ENCODE results near the gene ADAMTS16.

ADAMTS16 gene

GRCh38 chr5:5159282-5160103, 19.4 kb downstream of the ADAMTS16 start:
- DNase-seq = no peak
- Mint-ChIP-seq H3K27ac (no peak overlapping the region), H3K9me3 (peaks cover 11 to 14% of the 10 kb centered on the region in 2 donors), H3K4me3 (no peak overlapping the region), H3K27me3 (peaks cover 16% of the 10 kb centered on the region), H3K4me1 (peaks cover 10% of the 10 kb centered on the region)
- ATAC-seq = no peak

- ATAC-seq = no peak
- Mint-ChIP-seq H3K4me1 (no peaks in the 10 kb centered on the region), H3K9me3 (no peaks in the 10 kb centered on the region), H3K27me3 (peaks cover 8% of the 10 kb centered on the region), H3K4me3 (no peak overlapping the region), H3K27ac (no peak overlapping the region)
- no peak for DNase-seq
These were observed 24.0 kb downstream of the ADAMTS16 start for GRCh38 chr5:5164163-5164562.

GRCh38 chr5:5165541-5166002, 25.4 kb downstream of the ADAMTS16 start:
- Mint-ChIP-seq H3K27me3 (peaks cover 8% of the 10 kb centered on the region), H3K4me3 (no peak overlapping the region), H3K9me3 (no peaks in the 10 kb centered on the region), H3K4me1 (no peaks in the 10 kb centered on the region), H3K27ac (no peak overlapping the region)
- ATAC-seq (no peak), DNase-seq (no peak)

GRCh38 chr5:5169466-5169865, 29.3 kb downstream of the ADAMTS16 start:
- no peak overlapping the region for H3K27ac Mint-ChIP-seq
- H3K4me3 Mint-ChIP-seq = no peak overlapping the region
- ATAC-seq (no peak), DNase-seq (no peak)
- H3K9me3 Mint-ChIP-seq = peaks cover 0 to 1% of the 10 kb centered on the region in 2 donors
- H3K4me1 Mint-ChIP-seq = no peaks in the 10 kb centered on the region
- H3K27me3 Mint-ChIP-seq = peaks cover 1% of the 10 kb centered on the region

- no peak overlapping the region for H3K4me3 Mint-ChIP-seq
These were observed 38.0 kb downstream of the ADAMTS16 start for GRCh38 chr5:5178136-5178535.

GRCh38 chr5:5178580-5178979, 38.5 kb downstream of the ADAMTS16 start:
- Mint-ChIP-seq H3K27ac (peak overlapping the region in 1 of 2 donors; percentile 80), H3K4me1 (peaks cover 10% of the 10 kb centered on the region), H3K9me3 (peaks cover 0 to 7% of the 10 kb centered on the region in 2 donors), H3K27me3 (peaks cover 56% of the 10 kb centered on the region), H3K4me3 (no peak overlapping the region)
- ATAC-seq = no peak
- DNase-seq = no peak

More at GRCh38 chr5:5178136-5178535, 38.0 kb downstream of the ADAMTS16 start:
- no peak for ATAC-seq
- Mint-ChIP-seq H3K4me1 (peaks cover 6% of the 10 kb centered on the region), H3K9me3 (peaks cover 0 to 7% of the 10 kb centered on the region in 2 donors), H3K27ac (no peak overlapping the region), H3K27me3 (peaks cover 52% of the 10 kb centered on the region)
- DNase-seq = no peak

- Mint-ChIP-seq H3K27ac (no peak overlapping the region), H3K27me3 (peaks cover 60% of the 10 kb centered on the region), H3K9me3 (peaks cover 0 to 7% of the 10 kb centered on the region in 2 donors), H3K4me1 (peaks cover 12% of the 10 kb centered on the region), H3K4me3 (no peak overlapping the region)
- DNase-seq (no peak), ATAC-seq (no peak)
These were observed 38.9 kb downstream of the ADAMTS16 start for GRCh38 chr5:5179079-5179478.

- no peak overlapping the region for H3K4me3 Mint-ChIP-seq
- peaks cover 58% of the 10 kb centered on the region for H3K27me3 Mint-ChIP-seq
- ATAC-seq = no peak
These were observed 39.5 kb downstream of the ADAMTS16 start for GRCh38 chr5:5179597-5179996.

GRCh38 chr5:5181650-5182324, 41.7 kb downstream of the ADAMTS16 start:
- ATAC-seq = no peak
- no peaks in the 10 kb centered on the region for H3K9me3 Mint-ChIP-seq
- no peak for DNase-seq

More at GRCh38 chr5:5179597-5179996, 39.5 kb downstream of the ADAMTS16 start:
- no peak overlapping the region for H3K27ac Mint-ChIP-seq
- peaks cover 12% of the 10 kb centered on the region for H3K4me1 Mint-ChIP-seq
- H3K9me3 Mint-ChIP-seq = peaks cover 0 to 4% of the 10 kb centered on the region in 2 donors
- DNase-seq = no peak

GRCh38 chr5:5182508-5183188, 42.5 kb downstream of the ADAMTS16 start:
- peaks cover 46% of the 10 kb centered on the region for H3K27me3 Mint-ChIP-seq
- H3K4me1 Mint-ChIP-seq = peaks cover 12% of the 10 kb centered on the region
- peak overlapping the region in 1 of 2 donors; percentile 66 for H3K27ac Mint-ChIP-seq
- DNase-seq = no peak
- peak; percentile 62 for ATAC-seq
- H3K4me3 Mint-ChIP-seq = no peak overlapping the region
- H3K9me3 Mint-ChIP-seq = no peaks in the 10 kb centered on the region

More at GRCh38 chr5:5181650-5182324, 41.7 kb downstream of the ADAMTS16 start:
- H3K27ac Mint-ChIP-seq = no peak overlapping the region
- H3K27me3 Mint-ChIP-seq = peaks cover 52% of the 10 kb centered on the region
- H3K4me3 Mint-ChIP-seq = no peak overlapping the region
- H3K4me1 Mint-ChIP-seq = peaks cover 12% of the 10 kb centered on the region

- H3K27me3 Mint-ChIP-seq = peaks cover 46% of the 10 kb centered on the region
- peak overlapping the region in 1 of 2 donors; percentile 66 for H3K27ac Mint-ChIP-seq
- ATAC-seq (no peak), DNase-seq (no peak)
- H3K4me3 Mint-ChIP-seq = no peak overlapping the region
- H3K4me1 Mint-ChIP-seq = peaks cover 12% of the 10 kb centered on the region
- H3K9me3 Mint-ChIP-seq = no peaks in the 10 kb centered on the region
These were observed 43.1 kb downstream of the ADAMTS16 start for GRCh38 chr5:5183189-5183699.

- ATAC-seq = no peak
- peaks cover 43% of the 10 kb centered on the region for H3K27me3 Mint-ChIP-seq
- no peak for DNase-seq
- H3K9me3 Mint-ChIP-seq = no peaks in the 10 kb centered on the region
- no peak overlapping the region for H3K4me3 Mint-ChIP-seq
- H3K27ac Mint-ChIP-seq = no peak overlapping the region
- peaks cover 12% of the 10 kb centered on the region for H3K4me1 Mint-ChIP-seq
These were observed 43.8 kb downstream of the ADAMTS16 start for GRCh38 chr5:5183933-5184332.

GRCh38 chr5:5188376-5189050, 48.4 kb downstream of the ADAMTS16 start:
- H3K4me3 Mint-ChIP-seq = no peak overlapping the region
- H3K27me3 Mint-ChIP-seq = peaks cover 5% of the 10 kb centered on the region
- DNase-seq = no peak
- no peak overlapping the region for H3K27ac Mint-ChIP-seq
- no peaks in the 10 kb centered on the region for H3K9me3 Mint-ChIP-seq
- H3K4me1 Mint-ChIP-seq = peaks cover 2% of the 10 kb centered on the region
- no peak for ATAC-seq

GRCh38 chr5:5189051-5189430, 48.9 kb downstream of the ADAMTS16 start:
- Mint-ChIP-seq H3K27ac (no peak overlapping the region), H3K4me3 (no peak overlapping the region)

GRCh38 chr5:5191906-5192305, 51.8 kb downstream of the ADAMTS16 start:
- H3K9me3 Mint-ChIP-seq = no peaks in the 10 kb centered on the region
- no peaks in the 10 kb centered on the region for H3K27me3 Mint-ChIP-seq
- ATAC-seq (no peak), DNase-seq (no peak)
- no peak overlapping the region for H3K4me3 Mint-ChIP-seq
- H3K27ac Mint-ChIP-seq = no peak overlapping the region
- H3K4me1 Mint-ChIP-seq = no peaks in the 10 kb centered on the region

More at GRCh38 chr5:5189051-5189430, 48.9 kb downstream of the ADAMTS16 start:
- ATAC-seq (no peak), DNase-seq (no peak)
- Mint-ChIP-seq H3K4me1 (no peaks in the 10 kb centered on the region), H3K27me3 (no peaks in the 10 kb centered on the region), H3K9me3 (no peaks in the 10 kb centered on the region)

All from stimulated activated naive CD8-positive, alpha-beta T cell treated with anti-CD3 and anti-CD28 coated beads, Interleukin-15, amount 100 ng/mL, for 72 hours (primary cell).